SK-N-SH treated with all-trans-retinoic acid at 6 μM for 48 hours (cell line): ENCODE data around the gene LRMDA.

Experiments
- ATAC-seq: fragments of 200-7000 bp; cut with Tn5 transposase; 3 replicates; pipeline ENCODE4 v1.9.1; 2020; ENCODE audit warnings: mild to moderate bottlenecking, moderate library complexity
- ARNTL ChIP-seq: fragments of 450-650 bp; formaldehyde crosslinking; IDR thresholded peaks from 2 replicates; pipeline ENCODE4 v1.5.0; 2020; ENCODE audit warnings: low read depth, mild to moderate bottlenecking, moderate library complexity, borderline replicate concordance
- BACH2 ChIP-seq: fragments of 250-450 bp; sonication (Bioruptor Pico); IDR thresholded peaks from 2 replicates; pipeline ENCODE4 v1.9.0; 2021; ENCODE audit warnings: mild to moderate bottlenecking, borderline replicate concordance
- CREB5 ChIP-seq: fragments of 250-450 bp; sonication (Bioruptor Pico); IDR thresholded peaks from 2 replicates; pipeline ENCODE4 v1.5.1; 2020; ENCODE audit warnings: low read depth, mild to moderate bottlenecking, moderate library complexity
- CSDC2 ChIP-seq: fragments of 250-450 bp; sonication (Bioruptor Pico); IDR thresholded peaks from 2 replicates; pipeline ENCODE4 v1.5.0; 2020; ENCODE audit warnings: mild to moderate bottlenecking, moderate library complexity
- CSRNP3 ChIP-seq: fragments of 250-450 bp; sonication (Bioruptor Pico); IDR thresholded peaks from 2 replicates; pipeline ENCODE4 v1.5.1; 2021; ENCODE audit warnings: mild to moderate bottlenecking, moderate library complexity
- ESRRG ChIP-seq: fragments of 250-450 bp; sonication (Bioruptor Pico); IDR thresholded peaks from 2 replicates; pipeline ENCODE4 v1.6.1; 2021; ENCODE audit warnings: mild to moderate bottlenecking
- GLIS3 ChIP-seq: fragments of 250-450 bp; sonication (Bioruptor Pico); IDR thresholded peaks from 2 replicates; pipeline ENCODE4 v1.5.0; 2020; ENCODE audit warnings: mild to moderate bottlenecking, moderate library complexity
- ISL1 ChIP-seq: fragments of 250-450 bp; sonication (Bioruptor Pico); IDR thresholded peaks from 2 replicates; pipeline ENCODE4 v2.1.2; 2022; ENCODE audit warnings: mild to moderate bottlenecking, moderate library complexity
- OSR1 ChIP-seq: fragments of 250-450 bp; sonication (Bioruptor Pico); IDR thresholded peaks from 2 replicates; pipeline ENCODE4 v1.8.0; 2022; ENCODE audit warnings: moderate library complexity, mild to moderate bottlenecking, inconsistent platforms
- PATZ1 ChIP-seq: fragments of 250-450 bp; sonication (Bioruptor Pico); IDR thresholded peaks from 2 replicates; pipeline ENCODE4 v1.8.0; 2020; ENCODE audit warnings: mild to moderate bottlenecking, moderate library complexity, borderline replicate concordance
- POU6F1 ChIP-seq: fragments of 250-450 bp; sonication (Bioruptor Pico); IDR thresholded peaks from 2 replicates; pipeline ENCODE4 v1.8.0; 2021; ENCODE audit warnings: low read depth, mild to moderate bottlenecking, moderate library complexity, borderline replicate concordance
- PPARA ChIP-seq: fragments of 250-450 bp; sonication (Bioruptor Pico); IDR thresholded peaks from 2 replicates; pipeline ENCODE4 v1.5.0; 2020; ENCODE audit warnings: mild to moderate bottlenecking, borderline replicate concordance
- RARB ChIP-seq: fragments of 250-450 bp; sonication (Bioruptor Pico); IDR thresholded peaks from 2 replicates; pipeline ENCODE4 v1.8.0; 2021; ENCODE audit warnings: mild to moderate bottlenecking, moderate library complexity
- SNAI2 ChIP-seq: fragments of 250-450 bp; sonication (Bioruptor Pico); IDR thresholded peaks from 2 replicates; pipeline ENCODE4 v1.5.0; 2020; ENCODE audit warnings: mild to moderate bottlenecking, moderate library complexity
- TOX ChIP-seq: fragments of 250-450 bp; sonication (Bioruptor Pico); IDR thresholded peaks from 2 replicates; pipeline ENCODE4 v1.8.0; 2021; ENCODE audit warnings: mild to moderate bottlenecking, moderate library complexity, borderline replicate concordance
- TSHZ2 ChIP-seq: fragments of 250-450 bp; sonication (Bioruptor Pico); IDR thresholded peaks from 2 replicates; pipeline ENCODE4 v1.5.0; 2020; ENCODE audit warnings: mild to moderate bottlenecking, moderate library complexity
- ZC3H10 ChIP-seq: fragments of 250-450 bp; sonication (Bioruptor Pico); IDR thresholded peaks from 2 replicates; pipeline ENCODE4 v1.5.1; 2021; ENCODE audit warnings: mild to moderate bottlenecking, moderate library complexity
- ZFP3 ChIP-seq: fragments of 250-450 bp; sonication (Bioruptor Pico); IDR thresholded peaks from 2 replicates; pipeline ENCODE4 v1.5.0; 2020; ENCODE audit warnings: mild to moderate bottlenecking, moderate library complexity
- ZFP30 ChIP-seq: fragments of 450-650 bp; formaldehyde crosslinking; IDR thresholded peaks from 2 replicates; pipeline ENCODE4 v1.5.0; 2022; ENCODE audit warnings: mild to moderate bottlenecking, moderate library complexity
- ZNF565 ChIP-seq: fragments of 450-650 bp; formaldehyde crosslinking; conservative IDR thresholded peaks from 2 replicates; pipeline ENCODE4 v1.5.0; 2020; ENCODE audit warnings: low read depth, mild to moderate bottlenecking, moderate library complexity
- ZNF70 ChIP-seq: fragments of 450-650 bp; formaldehyde crosslinking; IDR thresholded peaks from 2 replicates; pipeline ENCODE4 v1.5.0; 2020; ENCODE audit warnings: mild to moderate bottlenecking, moderate library complexity
- ZNF8 ChIP-seq: fragments of 450-650 bp; formaldehyde crosslinking; IDR thresholded peaks from 2 replicates; pipeline ENCODE4 v1.5.0; 2020; ENCODE audit warnings: mild to moderate bottlenecking, moderate library complexity

Gene LRMDA

GRCh38 chr10:75730847-75731246 is 299.4 kb downstream of the LRMDA start:
- ATAC-seq: no peak
- TF ChIP-seq GLIS3 (CRISPR knock-in tag) (no peak), ZC3H10 (CRISPR knock-in tag) (no peak), SNAI2 (CRISPR knock-in tag) (no peak), ZNF565 (CRISPR knock-in tag) (no peak), CSDC2 (CRISPR knock-in tag) (no peak), ZNF70 (no peak), TSHZ2 (CRISPR knock-in tag) (no peak), CREB5 (no peak), ESRRG (CRISPR knock-in tag) (no peak), ISL1 (no peak), ZFP3 (CRISPR knock-in tag) (no peak), ARNTL (CRISPR knock-in tag) (no peak), ZNF8 (CRISPR knock-in tag) (no peak), PATZ1 (CRISPR knock-in tag) (no peak), RARB (CRISPR knock-in tag) (no peak), POU6F1 (no peak), CSRNP3 (CRISPR knock-in tag) (no peak), PPARA (CRISPR knock-in tag) (no peak)

- ATAC-seq: no peak
- TF ChIP-seq OSR1: no peak
- no peak for TF ChIP-seq ISL1
- TF ChIP-seq RARB (CRISPR knock-in tag): no peak
- TF ChIP-seq CREB5: no peak
- no peak for TF ChIP-seq ZC3H10 (CRISPR knock-in tag)
- TF ChIP-seq CSDC2 (CRISPR knock-in tag): no peak
- no peak for TF ChIP-seq SNAI2 (CRISPR knock-in tag)
- no peak for TF ChIP-seq ARNTL (CRISPR knock-in tag)
- no peak for TF ChIP-seq TSHZ2 (CRISPR knock-in tag)
- no peak for TF ChIP-seq PPARA (CRISPR knock-in tag)
- TF ChIP-seq TOX (CRISPR knock-in tag): no peak
- no peak for TF ChIP-seq GLIS3 (CRISPR knock-in tag)
- no peak for TF ChIP-seq ZNF70
- no peak for TF ChIP-seq PATZ1 (CRISPR knock-in tag)
- no peak for TF ChIP-seq ESRRG (CRISPR knock-in tag)
- no peak for TF ChIP-seq ZFP3 (CRISPR knock-in tag)
- TF ChIP-seq ZFP30 (CRISPR knock-in tag): no peak
- no peak for TF ChIP-seq BACH2 (CRISPR knock-in tag)
These were observed 301.9 kb downstream of the LRMDA start for GRCh38 chr10:75733135-75733890.
